HEK293 (cell line): ENCODE results near the gene PRTFDC1.

Source experiments
- CTCF ChIA-PET: fragments of 350-600 bp; formaldehyde crosslinking; extraction: SDS; loops from one replicate; lab custom pipeline; 2021; ENCODE audit warnings: antibody characterized with exemption; lab: Yijun Ruan, JAX
- POLR2A ChIA-PET: fragments of 300-600 bp; formaldehyde crosslinking; extraction: SDS; loops from one replicate; lab custom pipeline; 2020; ENCODE audit warnings: antibody characterized with exemption, inconsistent platforms; lab: Yijun Ruan, JAX
- H3K27ac ChIP-seq: fragments of 200-500 bp; sonication (Bioruptor generic); 2 replicates; pipeline ENCODE4 v1.5.1; 2014; ENCODE audit warnings: low read depth, low read length, control low read depth, inconsistent platforms; ENCODE audit errors: extremely low read depth
- H3K36me3 ChIP-seq, 2 experiments: fragments of 200-500 bp in 1 of 2; sonication (Bioruptor generic) in 1 of 2; 1 replicate in 1 of 2; 2 replicates in 1 of 2; pipeline ENCODE4 v1.5.1; 2014 to 2017; ENCODE audit warnings: inconsistent platforms in 2 of 2, low read length in 2 of 2; ENCODE audit not compliant: control insufficient read depth in 2 of 2, insufficient read depth in 1 of 2
- H3K4me1 ChIP-seq: fragments of 200-500 bp; sonication (Bioruptor generic); 2 replicates; pipeline ENCODE4 v1.5.1; 2014; ENCODE audit warnings: mild to moderate bottlenecking, low read length, inconsistent platforms; ENCODE audit not compliant: control insufficient read depth, insufficient read depth
- H3K4me3 ChIP-seq: 2 replicates; pipeline ENCODE4 v1.5.1; 2011; ENCODE audit warnings: low read depth, mild to moderate bottlenecking, control low read depth, low read length, moderate library complexity
- H3K9me3 ChIP-seq: fragments of 200-500 bp; sonication (Bioruptor generic); 2 replicates; pipeline ENCODE4 v1.5.1; 2014; ENCODE audit warnings: low read depth, low read length, inconsistent platforms; ENCODE audit not compliant: control insufficient read depth, insufficient read depth
- KLF17 ChIP-seq: fragments of 450-650 bp; formaldehyde crosslinking; IDR thresholded peaks from 2 replicates; pipeline ENCODE4 v1.5.1; 2016; ENCODE audit warnings: missing biosample characterization, missing genetic modification characterization
- MZF1 ChIP-seq: fragments of 450-650 bp; formaldehyde crosslinking; IDR thresholded peaks from 2 replicates; pipeline ENCODE4 v1.5.1; 2017; ENCODE audit warnings: missing biosample characterization, missing genetic modification characterization, borderline replicate concordance
- REST ChIP-seq: fragments of 450-650 bp; formaldehyde crosslinking; IDR thresholded peaks from 2 replicates; pipeline ENCODE4 v1.5.1; 2016; ENCODE audit warnings: missing biosample characterization, missing genetic modification characterization
- SETDB1 ChIP-seq: IDR thresholded peaks from one replicate; pipeline ENCODE4 v1.6.1; 2017; ENCODE audit warnings: mild to moderate bottlenecking, low read length, moderate library complexity, mixed read lengths; ENCODE audit not compliant: insufficient read length
- YY1 ChIP-seq: fragments of 450-650 bp; formaldehyde crosslinking; IDR thresholded peaks from 2 replicates; pipeline ENCODE4 v1.5.1; 2018; ENCODE audit warnings: missing biosample characterization, missing genetic modification characterization
- YY2 ChIP-seq: fragments of 450-650 bp; formaldehyde crosslinking; IDR thresholded peaks from 2 replicates; pipeline ENCODE4 v1.5.1; 2016; ENCODE audit warnings: missing biosample characterization, missing genetic modification characterization
- ZNF121 ChIP-seq: fragments of 450-650 bp; formaldehyde crosslinking; IDR thresholded peaks from 2 replicates; pipeline ENCODE4 v1.5.1; 2016; ENCODE audit warnings: missing biosample characterization, missing genetic modification characterization
- ZNF24 ChIP-seq: fragments of 450-650 bp; formaldehyde crosslinking; IDR thresholded peaks from 2 replicates; pipeline ENCODE4 v1.5.1; 2016; ENCODE audit warnings: missing biosample characterization, missing genetic modification characterization
- ZNF311 ChIP-seq: fragments of 450-650 bp; formaldehyde crosslinking; IDR thresholded peaks from 2 replicates; pipeline ENCODE4 v1.5.1; 2017; ENCODE audit warnings: missing biosample characterization, missing genetic modification characterization, borderline replicate concordance
- ZNF391 ChIP-seq: fragments of 450-650 bp; formaldehyde crosslinking; IDR thresholded peaks from 2 replicates; pipeline ENCODE4 v1.5.1; 2016; ENCODE audit warnings: low read depth, missing biosample characterization, missing genetic modification characterization, borderline replicate concordance
- ZNF548 ChIP-seq: fragments of 450-650 bp; formaldehyde crosslinking; IDR thresholded peaks from 2 replicates; pipeline ENCODE4 v1.5.1; 2016; ENCODE audit warnings: missing biosample characterization, missing genetic modification characterization
- ZNF677 ChIP-seq: fragments of 450-650 bp; IDR thresholded peaks from 2 replicates; pipeline ENCODE4 v1.5.0; 2018; ENCODE audit warnings: missing biosample characterization, mild to moderate bottlenecking, missing genetic modification characterization, moderate library complexity
- ZSCAN18 ChIP-seq: fragments of 450-650 bp; formaldehyde crosslinking; IDR thresholded peaks from 2 replicates; pipeline ENCODE4 v1.5.1; 2016; ENCODE audit warnings: missing biosample characterization, missing genetic modification characterization
- ZSCAN5A ChIP-seq: fragments of 450-650 bp; formaldehyde crosslinking; IDR thresholded peaks from 2 replicates; pipeline ENCODE4 v1.5.1; 2016; ENCODE audit warnings: missing biosample characterization, missing genetic modification characterization
- TF ChIP-seq, protein P1 (sequence below): fragments of 450-650 bp; formaldehyde crosslinking; IDR thresholded peaks from 2 replicates; pipeline ENCODE4 v1.5.1; 2016; ENCODE audit warnings: missing biosample characterization, missing genetic modification characterization
- TF ChIP-seq, protein P2 (sequence below): fragments of 450-650 bp; formaldehyde crosslinking; IDR thresholded peaks from 2 replicates; pipeline ENCODE4 v1.5.1; 2017; ENCODE audit warnings: missing biosample characterization, missing genetic modification characterization

The PRTFDC1 gene

GRCh38 chr10:24968349-24968748 lies 15.9 kb upstream of the PRTFDC1 start:
- Histone ChIP-seq H3K36me3 (no peaks in the 10 kb centered on the region), H3K27ac (no peak overlapping the region)
- no peak for TF ChIP-seq REST (tag by site-specific recombination)
- no peak for TF ChIP-seq ZNF121 (tag by site-specific recombination)
- no peak for TF ChIP-seq KLF17 (tag by site-specific recombination)
- TF ChIP-seq ZNF24, result no peak
- TF ChIP-seq ZNF311 (tag by site-specific recombination), result no peak
- TF ChIP-seq ZNF391 (tag by site-specific recombination), result no peak
- no peak for TF ChIP-seq YY2 (tag by site-specific recombination)
- no peak for TF ChIP-seq SETDB1
- no peak for TF ChIP-seq ZNF548
- TF ChIP-seq YY1 (tag by site-specific recombination), result no peak
- no peak for TF ChIP-seq ZSCAN18 (tag by site-specific recombination)
- TF ChIP-seq MZF1 (tag by site-specific recombination), result no peak
- no peak for TF ChIP-seq ZSCAN5A (tag by site-specific recombination)
- TF ChIP-seq, protein P1, sequence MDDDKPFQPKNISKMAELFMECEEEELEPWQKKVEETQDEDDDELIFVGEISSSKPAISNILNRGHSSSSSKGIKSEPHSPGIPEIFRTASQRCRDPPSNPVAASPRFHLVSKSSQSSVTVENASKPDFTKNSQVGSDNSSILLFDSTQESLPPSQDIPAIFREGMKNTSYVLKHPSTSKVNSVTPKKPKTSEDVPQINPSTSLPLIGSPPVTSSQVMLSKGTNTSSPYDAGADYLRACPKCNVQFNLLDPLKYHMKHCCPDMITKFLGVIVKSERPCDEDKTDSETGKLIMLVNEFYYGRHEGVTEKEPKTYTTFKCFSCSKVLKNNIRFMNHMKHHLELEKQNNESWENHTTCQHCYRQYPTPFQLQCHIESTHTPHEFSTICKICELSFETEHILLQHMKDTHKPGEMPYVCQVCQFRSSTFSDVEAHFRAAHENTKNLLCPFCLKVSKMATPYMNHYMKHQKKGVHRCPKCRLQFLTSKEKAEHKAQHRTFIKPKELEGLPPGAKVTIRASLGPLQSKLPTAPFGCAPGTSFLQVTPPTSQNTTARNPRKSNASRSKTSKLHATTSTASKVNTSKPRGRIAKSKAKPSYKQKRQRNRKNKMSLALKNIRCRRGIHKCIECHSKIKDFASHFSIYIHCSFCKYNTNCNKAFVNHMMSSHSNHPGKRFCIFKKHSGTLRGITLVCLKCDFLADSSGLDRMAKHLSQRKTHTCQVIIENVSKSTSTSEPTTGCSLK (tag by site-specific recombination), result no peak
- TF ChIP-seq, all 188 proteins: peak for 0
- ChIA-PET POLR2A (no interaction called here), CTCF (no interaction called here)
- Histone ChIP-seq H3K4me1 (no peaks in the 10 kb centered on the region), H3K9me3 (no peaks in the 10 kb centered on the region), H3K4me3 (no peak overlapping the region)

DNA sequence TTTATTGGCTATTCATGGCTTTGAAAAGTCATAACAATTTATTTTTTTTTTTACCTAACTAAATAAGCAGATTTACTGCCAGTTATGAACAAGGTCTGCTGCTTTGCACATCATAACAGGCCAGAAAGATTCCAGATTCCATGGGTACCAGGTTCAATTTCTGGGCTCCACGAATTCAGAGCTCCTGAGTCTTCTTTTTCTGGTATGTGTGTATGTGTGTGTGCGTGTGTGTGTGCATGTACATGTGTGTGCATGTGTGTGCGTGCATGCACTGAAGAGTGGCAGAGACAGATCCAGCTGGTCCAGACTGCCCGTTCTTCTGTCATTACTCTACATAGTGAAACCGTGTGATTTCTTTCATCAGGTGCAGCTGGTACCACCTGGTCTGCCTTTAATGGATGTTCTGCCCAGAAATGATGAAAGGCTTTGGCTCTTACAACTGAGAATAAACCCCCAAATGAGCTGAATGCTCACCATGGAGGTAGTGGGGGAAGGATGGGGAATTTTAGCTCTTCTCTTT lies 14.6 kb upstream of the PRTFDC1 start:
- Histone ChIP-seq H3K36me3 (no peaks in the 10 kb centered on the region), H3K27ac (no peak overlapping the region), H3K4me3 (no peak overlapping the region), H3K9me3 (no peaks in the 10 kb centered on the region), H3K4me1 (no peaks in the 10 kb centered on the region)
- no peak for TF ChIP-seq ZNF677
- TF ChIP-seq, protein P2, sequence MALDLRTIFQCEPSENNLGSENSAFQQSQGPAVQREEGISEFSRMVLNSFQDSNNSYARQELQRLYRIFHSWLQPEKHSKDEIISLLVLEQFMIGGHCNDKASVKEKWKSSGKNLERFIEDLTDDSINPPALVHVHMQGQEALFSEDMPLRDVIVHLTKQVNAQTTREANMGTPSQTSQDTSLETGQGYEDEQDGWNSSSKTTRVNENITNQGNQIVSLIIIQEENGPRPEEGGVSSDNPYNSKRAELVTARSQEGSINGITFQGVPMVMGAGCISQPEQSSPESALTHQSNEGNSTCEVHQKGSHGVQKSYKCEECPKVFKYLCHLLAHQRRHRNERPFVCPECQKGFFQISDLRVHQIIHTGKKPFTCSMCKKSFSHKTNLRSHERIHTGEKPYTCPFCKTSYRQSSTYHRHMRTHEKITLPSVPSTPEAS (tag by site-specific recombination), result peak; percentile 82
- ChIA-PET POLR2A (no interaction called here), CTCF (no interaction called here)
